MCF 10A (cell line): ENCODE measurements around the gene OS9. TPM values are rescaled to one million over a fixed set of nuclear protein-coding genes. Genes with fewer than 3 reads are reported as not detected.

Experiments used
- BruUV-seq: library from RNA; stranded (reverse); fragments of 400-500 nt; replicated peaks from 2 replicates; lab custom pipeline; 2021; lab: Mats Ljungman, UMichigan
- CTCF ChIA-PET: fragments of 300-600 bp; sonication (Branson Sonifier 250); formaldehyde crosslinking; extraction: SDS; loops from one replicate; lab custom pipeline; 2021; ENCODE audit warnings: antibody characterized with exemption, inconsistent platforms; lab: Yijun Ruan, JAX
- POLR2A ChIA-PET: fragments of 300-600, 350-650 bp; sonication (Branson Sonifier 250); formaldehyde crosslinking; extraction: SDS; loops from one replicate; lab custom pipeline; 2020; ENCODE audit warnings: antibody characterized with exemption, inconsistent platforms; lab: Yijun Ruan, JAX
- DNase-seq: peaks from one replicate; pipeline ENCODE4 v3.0.0-alpha.2; 2018; ENCODE audit not compliant: unreplicated experiment
- H3K27ac Mint-ChIP-seq: one replicate; pipeline ENCODE4 v1.8.0; 2022; ENCODE audit warnings: mild to moderate bottlenecking, low read depth, mixed read lengths; ENCODE audit not compliant: unreplicated experiment
- H3K27me3 Mint-ChIP-seq: one replicate; pipeline ENCODE4 v1.8.0; 2022; ENCODE audit warnings: mixed read lengths; ENCODE audit not compliant: insufficient read depth, unreplicated experiment
- H3K36me3 Mint-ChIP-seq: one replicate; pipeline ENCODE4 v1.8.0; 2022; ENCODE audit warnings: mild to moderate bottlenecking, moderate library complexity, mixed read lengths; ENCODE audit not compliant: insufficient read depth, unreplicated experiment
- H3K4me1 Mint-ChIP-seq: one replicate; pipeline ENCODE4 v1.8.0; 2022; ENCODE audit warnings: mixed read lengths; ENCODE audit not compliant: insufficient read depth, unreplicated experiment
- H3K4me3 Mint-ChIP-seq: one replicate; pipeline ENCODE4 v1.8.0; 2022; ENCODE audit warnings: mild to moderate bottlenecking, moderate library complexity, mixed read lengths; ENCODE audit not compliant: unreplicated experiment
- H3K9me3 Mint-ChIP-seq: one replicate; pipeline ENCODE4 v1.8.0; 2022; ENCODE audit warnings: mixed read lengths; ENCODE audit not compliant: unreplicated experiment
- intact Hi-C: fragments of 100-400 bp; cut with micrococcal nuclease; formaldehyde crosslinking; loops from 2 replicates; pipeline ENCODE4 v1.14.1; 2022
- microRNA-seq: library from miRNA; unstranded; fragments of <30 nt; microRNA quantifications from one replicate; pipeline ENCODE4 v1.2.0, GENCODE V29; 2022
- total RNA-seq: library from RNA; stranded (reverse); gene quantifications from 2 replicates; pipeline ENCODE4 v1.2.3, GENCODE V29; 2022
- TF ChIP-seq, protein P1 (sequence below): fragments of 200-600 bp; IDR thresholded peaks from one replicate; pipeline ENCODE4 v1.8.0; 2022; ENCODE audit warnings: antibody characterized with exemption, mild to moderate bottlenecking; ENCODE audit not compliant: unreplicated experiment

Gene OS9
- total RNA-seq, 1 experiment from 2014 or later = 125 TPM

- H3K27me3 Mint-ChIP-seq = no peaks in the 10 kb centered on the region
Measured at GRCh38 chr12:57767305-57767698, 73.4 kb downstream of the OS9 start.

DNA sequence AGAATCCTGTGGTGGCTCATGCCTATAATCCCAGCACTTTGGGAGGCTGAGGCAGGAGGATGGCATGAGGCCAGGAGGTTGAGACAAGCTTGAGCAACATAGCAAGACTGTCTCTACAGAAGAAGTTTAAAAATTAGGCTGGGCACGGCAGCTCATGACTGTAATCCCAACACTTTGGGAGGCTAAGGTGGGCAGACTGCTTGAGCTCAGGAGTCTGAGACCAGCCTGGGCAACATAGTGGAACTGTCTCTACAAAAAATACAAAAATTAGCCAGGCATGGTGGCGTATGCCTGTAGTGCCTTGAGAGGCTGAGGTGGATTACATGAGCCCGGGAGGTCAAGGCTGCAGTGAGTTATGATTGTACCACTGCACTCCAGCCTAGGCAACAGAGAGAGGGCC lies 73.9 kb downstream of the OS9 start:
- CTCF ChIA-PET = interaction anchor here (0.7 to 2.9 kb wide), 6 partner anchors 8 to 334 kb away, joined by 3 to 12 read pairs (median 4); partner anchors contain the start of gene TSFM

More at GRCh38 chr12:57767305-57767698, 73.4 kb downstream of the OS9 start:
- Mint-ChIP-seq H3K27ac (peak overlapping the region; percentile 27), H3K4me1 (peaks cover 41% of the 10 kb centered on the region), H3K36me3 (peaks cover 18% of the 10 kb centered on the region), H3K4me3 (peak overlapping the region; percentile 89), H3K9me3 (no peaks in the 10 kb centered on the region)
- no peak for DNase-seq
- BruUV-seq = no TSS peak
- POLR2A ChIA-PET = interaction anchor here (0.8 to 2.5 kb wide), 7 partner anchors 12 to 244 kb away, joined by 3 to 26 read pairs (median 7); partner anchors contain the start of genes CDK4, MARCHF9, MBD6 and TSFM
- TF ChIP-seq, protein P1, sequence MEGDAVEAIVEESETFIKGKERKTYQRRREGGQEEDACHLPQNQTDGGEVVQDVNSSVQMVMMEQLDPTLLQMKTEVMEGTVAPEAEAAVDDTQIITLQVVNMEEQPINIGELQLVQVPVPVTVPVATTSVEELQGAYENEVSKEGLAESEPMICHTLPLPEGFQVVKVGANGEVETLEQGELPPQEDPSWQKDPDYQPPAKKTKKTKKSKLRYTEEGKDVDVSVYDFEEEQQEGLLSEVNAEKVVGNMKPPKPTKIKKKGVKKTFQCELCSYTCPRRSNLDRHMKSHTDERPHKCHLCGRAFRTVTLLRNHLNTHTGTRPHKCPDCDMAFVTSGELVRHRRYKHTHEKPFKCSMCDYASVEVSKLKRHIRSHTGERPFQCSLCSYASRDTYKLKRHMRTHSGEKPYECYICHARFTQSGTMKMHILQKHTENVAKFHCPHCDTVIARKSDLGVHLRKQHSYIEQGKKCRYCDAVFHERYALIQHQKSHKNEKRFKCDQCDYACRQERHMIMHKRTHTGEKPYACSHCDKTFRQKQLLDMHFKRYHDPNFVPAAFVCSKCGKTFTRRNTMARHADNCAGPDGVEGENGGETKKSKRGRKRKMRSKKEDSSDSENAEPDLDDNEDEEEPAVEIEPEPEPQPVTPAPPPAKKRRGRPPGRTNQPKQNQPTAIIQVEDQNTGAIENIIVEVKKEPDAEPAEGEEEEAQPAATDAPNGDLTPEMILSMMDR = no peak
- intact Hi-C loops = no loop called here
- CTCF ChIA-PET = interaction anchor here (0.6 to 2.9 kb wide), 9 partner anchors 8 to 334 kb away, joined by 3 to 12 read pairs (median 4); partner anchors contain the start of gene TSFM

DNA sequence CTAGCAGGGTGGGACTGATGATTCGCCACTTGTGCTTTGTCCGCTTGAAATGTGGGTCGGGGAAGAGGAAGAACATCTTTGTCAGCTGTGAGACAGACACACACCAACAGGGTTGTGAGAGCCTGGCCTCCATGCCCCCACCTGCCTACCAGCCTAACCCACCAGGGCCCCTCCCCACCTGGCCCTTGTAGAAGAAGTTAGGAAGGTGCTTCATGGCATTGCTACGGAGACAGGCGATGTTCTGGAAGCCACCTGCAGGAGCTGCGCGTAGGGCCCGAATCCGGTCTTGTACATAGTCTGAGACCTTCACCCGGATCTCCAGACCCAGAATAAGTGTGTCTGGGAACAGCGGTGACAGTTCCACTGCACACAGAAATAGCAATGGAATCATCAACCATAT lies 75.7 kb downstream of the OS9 start:
- H3K27ac Mint-ChIP-seq = no peak overlapping the region
- H3K4me3 Mint-ChIP-seq = no peak overlapping the region
- peaks cover 7% of the 10 kb centered on the region for H3K36me3 Mint-ChIP-seq
- no TSS peak for BruUV-seq
- POLR2A ChIA-PET = no interaction called here
- DNase-seq = no peak
- CTCF ChIA-PET = interaction anchor here (1.0 kb wide), 1 partner anchor 137 kb away, joined by 3 read pairs; the partner anchor contains the start of gene B4GALNT1
- TF ChIP-seq, protein P1 = no peak
- intact Hi-C loops = no loop called here
- no peaks in the 10 kb centered on the region for H3K27me3 Mint-ChIP-seq
- H3K9me3 Mint-ChIP-seq = no peaks in the 10 kb centered on the region
- peaks cover 33% of the 10 kb centered on the region for H3K4me1 Mint-ChIP-seq

More for the DNA sequence above, 73.9 kb downstream of the OS9 start:
- Mint-ChIP-seq H3K36me3 (peaks cover 18% of the 10 kb centered on the region), H3K4me1 (peaks cover 41% of the 10 kb centered on the region), H3K27ac (no peak overlapping the region), H3K27me3 (no peaks in the 10 kb centered on the region), H3K9me3 (no peaks in the 10 kb centered on the region), H3K4me3 (no peak overlapping the region)
- POLR2A ChIA-PET = interaction anchor here (0.8 to 2.5 kb wide), 6 partner anchors 12 to 244 kb away, joined by 3 to 26 read pairs (median 5); partner anchors contain the start of genes MARCHF9, MBD6, TSFM and TSPAN31
- intact Hi-C loops = no loop called here
- BruUV-seq = no TSS peak
- DNase-seq = no peak
- TF ChIP-seq, protein P1 = no peak

- H3K27me3 Mint-ChIP-seq = no peaks in the 10 kb centered on the region
- BruUV-seq = no TSS peak
- ChIA-PET CTCF (interaction anchor here (0.5 to 1.3 kb wide), 4 partner anchors 8 to 308 kb away, joined by 3 to 4 read pairs (median 3); partner anchors contain the start of gene B4GALNT1), POLR2A (interaction anchor here (0.6 kb wide), 1 partner anchor 77 kb away, joined by 4 read pairs; the partner anchor contains the start of gene OS9)
- no peaks in the 10 kb centered on the region for H3K9me3 Mint-ChIP-seq
- TF ChIP-seq, protein P1 = no peak
- no peak for DNase-seq
- H3K27ac Mint-ChIP-seq = peak overlapping the region; percentile 100
- peaks cover 11% of the 10 kb centered on the region for H3K36me3 Mint-ChIP-seq
- H3K4me3 Mint-ChIP-seq = peak overlapping the region; percentile 99
- intact Hi-C loops = no loop called here
- peaks cover 35% of the 10 kb centered on the region for H3K4me1 Mint-ChIP-seq
Measured at GRCh38 chr12:57770734-57771133, 76.8 kb downstream of the OS9 start.

Small RNAs within 50 kb of the gene (microRNA-seq; reads per million reads assigned to microRNA genes)
- not detected for gene MIR6759

Other genes starting within 250 kb of the OS9 start
- gene INHBE, start 238.8 kb upstream of the OS9 start, total RNA-seq = 2.1 and 5.0 TPM in 2 replicates
- not detected in 2 replicates for gene GLI1, start 234.3 kb upstream of the OS9 start, total RNA-seq
- 0.69 and 1.1 TPM in 2 replicates for gene ARHGAP9, start 214.3 kb upstream of the OS9 start, total RNA-seq
- 714 and 762 TPM in 2 replicates for gene MARS1, start 206.1 kb upstream of the OS9 start, total RNA-seq
- 156 and 168 TPM in 2 replicates for gene DDIT3, start 173.6 kb upstream of the OS9 start, total RNA-seq
- 96.5 and 111 TPM in 2 replicates for gene MBD6, start 171.3 kb upstream of the OS9 start, total RNA-seq
- gene DCTN2, start 146.9 kb upstream of the OS9 start, total RNA-seq = 149 and 188 TPM in 2 replicates
- gene KIF5A, start 144.1 kb upstream of the OS9 start, total RNA-seq = 0.56 TPM in 2 replicates
- gene PIP4K2C, start 102.9 kb upstream of the OS9 start, total RNA-seq = 32.0 and 38.0 TPM in 2 replicates
- 1.7 and 2.0 TPM in 2 replicates for gene DTX3, start 89.3 kb upstream of the OS9 start, total RNA-seq
- gene ARHGEF25, start 82.7 kb upstream of the OS9 start, total RNA-seq = 0.37 and 0.83 TPM in 2 replicates
- gene B4GALNT1, start 60.9 kb upstream of the OS9 start, total RNA-seq = 0.29 and 0.40 TPM in 2 replicates
- gene AGAP2, start 44.6 kb downstream of the OS9 start, total RNA-seq = 0.19 TPM in 1 of 2 replicates, not detected in the other
- gene TSPAN31, start 50.9 kb downstream of the OS9 start, total RNA-seq = 24.8 and 30.9 TPM in 2 replicates
- gene CDK4, start 58.2 kb downstream of the OS9 start, total RNA-seq = 117 and 123 TPM in 2 replicates
- gene MARCHF9, start 61.0 kb downstream of the OS9 start, total RNA-seq = 8.7 and 12.5 TPM in 2 replicates
- gene CYP27B1, start 72.9 kb downstream of the OS9 start, total RNA-seq = 12.6 and 27.5 TPM in 2 replicates
- 26.2 and 40.6 TPM in 2 replicates for gene METTL1, start 78.0 kb downstream of the OS9 start, total RNA-seq
- gene EEF1AKMT3, start 78.5 kb downstream of the OS9 start, total RNA-seq = 7.6 and 8.1 TPM in 2 replicates
- gene TSFM, start 88.7 kb downstream of the OS9 start, total RNA-seq = 28.4 and 32.6 TPM in 2 replicates
- gene AVIL, start 124.6 kb downstream of the OS9 start, total RNA-seq = 1.7 and 1.9 TPM in 2 replicates
- 73.4 and 76.5 TPM in 2 replicates for gene CTDSP2, start 152.6 kb downstream of the OS9 start, total RNA-seq
- 1.9 and 3.0 TPM in 2 replicates for gene ATP23, start 247.4 kb downstream of the OS9 start, total RNA-seq